Coronary artery (tissue), 2 donors: Measurements from ENCODE around the gene KTN1.

Experiments used
- DNase-seq: peaks from one replicate; pipeline ENCODE4 v3.0.0-alpha.2; 2017; ENCODE audit warnings: low spot score
- H3K27ac ChIP-seq, 2 donors: fragments of 200-600 bp; sonication (generic); one replicate each; pipeline ENCODE4 v1.5.1; 2016 to 2019
- H3K4me3 ChIP-seq: fragments of 200-600 bp; sonication (generic); 2 replicates; pipeline ENCODE4 v1.5.1; 2016; ENCODE audit warnings: mild to moderate bottlenecking, moderate library complexity
- CTCF ChIP-seq: fragments of 200-600 bp; sonication (generic); IDR thresholded peaks from one replicate; pipeline ENCODE4 v1.5.1; 2019; ENCODE audit warnings: antibody characterized with exemption

The KTN1 gene

GRCh38 chr14:55645845-55646832 lies 66.1 kb downstream of the KTN1 start:
- TF ChIP-seq CTCF = no peak
- H3K27ac ChIP-seq = no peak overlapping the region
- no peak overlapping the region for H3K4me3 ChIP-seq
- no peak for DNase-seq

GRCh38 chr14:55650992-55651391 lies 71.0 kb downstream of the KTN1 start:
- DNase-seq = no peak
- no peak for TF ChIP-seq CTCF
- H3K4me3 ChIP-seq = no peak overlapping the region
- H3K27ac ChIP-seq = no peak overlapping the region

- no peak for DNase-seq
- no peak for TF ChIP-seq CTCF
- Histone ChIP-seq H3K4me3 (no peak overlapping the region), H3K27ac (no peak overlapping the region)
Measured at GRCh38 chr14:55654243-55654642, 74.2 kb downstream of the KTN1 start.

- H3K4me3 ChIP-seq = no peak overlapping the region
- H3K27ac ChIP-seq = no peak overlapping the region
- no peak for DNase-seq
- TF ChIP-seq CTCF = no peak
Measured at GRCh38 chr14:55661029-55661428, 81.0 kb downstream of the KTN1 start.

DNA sequence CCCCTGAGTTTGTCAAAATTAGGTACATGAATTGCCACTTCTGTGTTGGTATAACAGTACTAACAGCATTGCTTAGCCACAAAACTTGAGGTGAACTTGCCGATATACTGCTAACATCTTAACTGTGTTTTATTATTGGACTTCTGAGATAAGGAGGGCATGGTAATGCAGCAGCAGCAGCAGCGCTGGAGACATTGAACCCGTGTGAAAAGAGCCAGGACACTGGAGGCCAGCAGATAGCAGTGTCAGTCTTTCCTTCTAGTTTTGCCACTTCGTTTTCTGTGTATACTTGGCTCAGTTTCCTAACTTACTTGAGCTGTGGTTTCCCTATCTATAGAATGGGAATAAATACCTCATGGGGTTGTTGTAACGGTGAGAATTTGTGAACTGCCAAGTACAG lies 82.7 kb downstream of the KTN1 start:
- no peak for DNase-seq
- Histone ChIP-seq H3K4me3 (no peak overlapping the region), H3K27ac (no peak overlapping the region)
- TF ChIP-seq CTCF = no peak

DNA sequence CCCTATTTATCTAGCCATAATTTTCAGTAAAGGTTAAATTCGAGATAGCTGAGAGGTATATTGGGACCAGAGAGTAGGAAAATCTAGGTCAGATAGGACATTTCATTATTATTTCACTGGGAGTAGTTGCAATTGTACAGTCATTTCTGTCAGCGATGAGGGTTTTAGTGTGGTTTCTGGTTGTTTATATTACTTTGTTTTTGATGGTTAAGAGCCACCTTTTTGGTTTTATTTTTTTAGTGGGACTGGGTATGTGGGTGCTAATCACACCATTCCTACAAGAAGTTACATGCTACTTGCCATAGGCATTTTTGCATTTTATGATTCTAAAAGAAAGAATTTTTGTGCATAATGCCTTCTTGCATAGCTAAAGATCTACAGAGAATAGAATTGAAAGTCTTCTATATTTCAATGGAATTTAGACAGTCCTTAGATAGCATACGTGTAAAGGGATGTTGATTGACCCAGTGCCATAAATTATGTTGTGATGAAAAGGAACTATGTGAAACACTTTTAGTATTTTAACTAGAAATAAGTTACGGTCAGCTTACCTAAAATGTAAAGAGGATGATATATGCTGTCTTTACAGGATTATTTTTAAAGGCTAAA lies 85.2 kb downstream of the KTN1 start:
- H3K4me3 ChIP-seq = no peak overlapping the region
- H3K27ac ChIP-seq = no peak overlapping the region
- TF ChIP-seq CTCF = no peak
- no peak for DNase-seq

DNA sequence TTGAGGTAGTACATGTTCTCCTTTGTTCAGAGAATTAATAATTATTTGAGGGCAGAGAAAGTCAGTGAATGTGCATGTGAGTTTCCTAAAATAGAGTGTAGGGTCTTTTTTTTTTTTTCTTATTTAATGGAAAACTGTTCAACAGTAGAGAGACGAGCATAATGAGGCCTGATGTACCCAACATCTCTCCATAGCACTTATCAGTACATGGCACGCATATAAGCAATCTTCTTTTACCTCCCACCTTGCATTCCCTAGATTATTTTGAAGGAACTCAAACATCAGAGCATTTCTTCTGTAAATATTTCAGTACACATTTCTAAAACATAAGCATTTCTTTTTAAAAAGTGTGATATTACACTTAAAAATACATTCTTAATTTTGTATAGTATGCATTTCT lies 87.8 kb downstream of the KTN1 start:
- no peak for DNase-seq
- TF ChIP-seq CTCF = no peak
- H3K27ac ChIP-seq = no peak overlapping the region

More for the DNA sequence above, 87.8 kb downstream of the KTN1 start:
- H3K4me3 ChIP-seq = no peak overlapping the region
